Measurements from ENCODE around the gene EDN2.

Gene EDN2

DNA sequence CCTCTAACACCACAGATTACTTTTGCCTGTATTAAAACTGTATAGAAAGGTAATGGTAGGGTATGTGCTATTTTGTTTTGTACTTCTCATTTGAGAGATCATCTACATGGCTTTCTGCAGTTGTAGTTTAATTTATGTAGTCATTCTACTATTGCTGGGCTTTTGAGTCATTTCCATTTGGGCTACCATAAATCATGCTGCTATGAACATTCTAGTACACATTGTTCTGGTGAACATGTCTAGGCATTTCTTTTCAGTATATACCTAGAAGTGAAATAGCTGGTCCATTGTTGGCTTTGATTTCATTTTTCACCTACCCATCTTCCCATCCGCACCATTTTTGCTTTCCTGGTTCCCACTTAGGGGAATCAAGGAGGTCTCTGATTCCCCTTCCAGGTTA, 18.7 kb downstream of the EDN2 start:
- DNase-seq (ENCODE audit: low read depth, low spot score), result no peak

- no peak for DNase-seq (ENCODE audit: low read depth, low spot score)
Measured at GRCh38 chr1:41464885-41465284, 19.6 kb downstream of the EDN2 start.

GRCh38 chr1:41463516-41463915, 21.0 kb downstream of the EDN2 start:
- DNase-seq (ENCODE audit: low read depth, low spot score), result no peak

GRCh38 chr1:41462680-41463004, 21.8 kb downstream of the EDN2 start:
- no peak for DNase-seq (ENCODE audit: low read depth, low spot score)

- peak; percentile 81 for DNase-seq (ENCODE audit: low read depth, low spot score)
Measured at GRCh38 chr1:41461790-41462679, 22.4 kb downstream of the EDN2 start.

GRCh38 chr1:41456847-41457540, 27.5 kb downstream of the EDN2 start:
- DNase-seq (ENCODE audit: low read depth, low spot score), result peak; percentile 38

DNA sequence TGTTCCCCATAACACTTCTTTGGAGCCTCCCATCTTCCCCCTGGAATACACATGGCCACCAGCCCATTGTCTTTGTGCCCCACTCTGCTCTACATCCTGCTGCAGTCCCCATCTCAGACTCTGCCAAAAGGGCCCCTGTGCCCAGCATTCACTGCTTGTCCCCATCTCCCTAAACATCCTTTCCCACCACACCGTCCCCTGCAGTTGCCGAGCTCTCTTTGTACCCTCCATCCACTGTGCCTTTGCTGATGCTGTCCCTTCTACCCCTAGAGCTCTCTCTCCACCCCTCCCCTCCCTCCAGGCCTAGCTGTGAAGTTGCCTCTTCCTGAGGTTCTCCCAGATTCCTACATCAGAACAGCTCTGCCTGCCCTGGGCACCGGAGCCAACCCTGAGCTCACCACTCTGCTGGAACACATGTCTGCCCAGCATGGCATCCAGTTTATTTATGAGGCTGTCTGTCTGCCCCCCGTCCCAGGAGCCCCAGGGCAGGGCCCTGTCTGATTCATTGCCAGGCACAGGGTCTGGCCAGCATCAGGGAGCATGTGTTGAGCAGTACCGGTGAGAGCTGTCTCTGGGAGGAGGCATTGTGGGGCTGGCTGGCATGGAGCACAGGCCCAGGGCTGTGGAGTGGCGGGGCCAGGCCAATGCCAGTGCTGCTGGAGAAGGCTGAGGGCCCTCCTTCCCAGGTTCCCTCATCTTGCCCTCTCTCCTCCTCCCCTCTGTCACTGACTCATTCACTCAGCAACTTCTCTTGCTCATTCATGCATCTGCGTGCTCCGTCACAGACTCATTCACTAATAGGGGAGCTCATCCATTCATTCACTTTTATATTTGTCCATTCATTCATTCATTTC, 28.8 kb downstream of the EDN2 start:
- peak; percentile 86 for DNase-seq (ENCODE audit: low read depth, low spot score)

GRCh38 chr1:41454406-41454805, 30.1 kb downstream of the EDN2 start:
- DNase-seq (ENCODE audit: low read depth, low spot score), result peak; percentile 62

- DNase-seq (ENCODE audit: low read depth, low spot score), result no peak
Measured at GRCh38 chr1:41452704-41453290, 31.7 kb downstream of the EDN2 start.

DNA sequence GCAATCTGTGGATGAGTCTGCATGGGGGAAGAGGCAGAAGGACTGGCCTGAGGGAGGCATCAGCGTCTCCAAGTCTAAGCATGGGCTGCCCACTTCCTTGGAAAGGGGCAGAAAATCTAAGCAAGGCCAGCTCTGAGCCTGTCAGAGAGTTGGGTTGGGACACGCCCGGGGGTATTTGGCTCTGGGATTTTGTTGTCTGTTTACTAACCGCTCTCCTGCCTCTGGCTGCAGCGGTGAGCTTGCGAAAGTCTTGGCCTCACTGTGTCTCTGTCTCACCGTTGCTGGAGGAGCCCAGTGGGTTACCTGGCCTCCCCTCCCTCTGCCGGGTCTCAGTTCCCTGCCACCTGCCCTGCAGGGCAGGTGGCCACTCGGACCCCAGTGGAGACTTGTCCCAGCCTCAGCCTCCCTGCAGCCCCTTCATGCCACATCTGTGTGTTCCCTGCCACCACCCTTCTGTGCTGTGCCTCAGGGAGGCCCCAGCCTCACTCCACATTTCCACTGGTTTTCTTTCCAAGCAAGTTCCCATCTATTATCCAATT, 33.7 kb downstream of the EDN2 start:
- no peak for DNase-seq (ENCODE audit: low read depth, low spot score)

- no peak for DNase-seq (ENCODE audit: low read depth, low spot score)
Measured at GRCh38 chr1:41449326-41449921, 35.1 kb downstream of the EDN2 start.

GRCh38 chr1:41448821-41449220, 35.7 kb downstream of the EDN2 start:
- no peak for DNase-seq (ENCODE audit: low read depth, low spot score)

DNA sequence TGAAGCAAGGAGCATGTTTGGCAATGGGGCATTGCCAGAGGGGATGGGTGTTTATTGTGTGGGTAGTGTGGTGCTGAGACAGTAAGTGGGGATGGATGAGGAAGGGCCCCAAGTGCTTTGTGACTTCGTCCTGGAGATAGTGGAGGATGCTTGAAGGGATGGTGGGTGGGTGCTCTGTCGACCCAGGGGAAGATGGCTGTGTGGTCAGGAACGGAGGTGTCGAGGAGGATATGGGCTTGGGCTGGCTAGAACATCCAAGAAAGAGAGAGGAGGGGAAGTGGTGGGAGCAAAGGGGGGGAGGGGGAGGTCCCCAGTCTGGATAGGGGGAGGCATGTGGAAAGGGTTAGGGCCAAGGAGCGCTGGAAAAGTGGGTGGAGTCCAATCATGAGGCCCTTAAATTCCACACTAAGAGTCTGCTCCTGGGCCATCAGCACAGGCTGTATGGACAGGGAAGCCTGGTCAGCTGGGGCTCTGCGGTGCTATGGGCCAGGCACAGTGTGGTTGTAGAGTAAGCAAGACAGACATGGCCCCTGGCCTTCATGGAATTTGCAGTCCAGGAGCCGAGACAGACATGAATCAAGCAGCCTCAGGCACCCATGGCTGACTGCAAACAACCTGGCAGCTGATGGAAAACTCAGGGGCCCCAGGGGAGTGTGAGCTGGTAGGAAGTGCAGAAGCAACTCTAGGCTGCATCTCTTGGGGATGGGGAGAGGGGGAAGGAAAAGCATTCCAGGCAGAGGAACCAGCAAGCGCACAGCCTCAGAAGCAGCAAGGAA, 36.3 kb downstream of the EDN2 start:
- no peak for DNase-seq (ENCODE audit: low read depth, low spot score)

- no peak for DNase-seq (ENCODE audit: low read depth, low spot score)
Measured at GRCh38 chr1:41446851-41447610, 37.5 kb downstream of the EDN2 start.

DNA sequence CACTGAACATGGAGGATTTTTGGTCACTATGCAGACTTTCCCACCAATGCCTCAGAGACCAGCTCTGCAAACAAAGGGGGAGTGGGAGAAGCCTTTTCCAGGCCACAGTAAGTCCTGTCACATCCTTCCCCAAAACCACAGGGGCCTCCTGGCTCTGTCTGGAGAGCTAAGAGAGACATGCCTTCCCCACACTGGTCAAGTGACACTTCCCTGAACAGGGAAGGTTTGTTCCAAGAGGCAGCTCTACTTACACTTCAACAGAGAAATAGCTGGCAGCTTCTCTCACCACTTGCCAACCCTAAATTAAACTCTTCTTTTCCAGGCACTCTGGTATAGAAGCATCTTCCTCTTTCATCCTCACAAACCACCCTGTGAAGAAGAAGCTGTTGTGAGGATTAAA, 39.7 kb downstream of the EDN2 start:
- DNase-seq (ENCODE audit: low read depth, low spot score), result no peak

GRCh38 chr1:41444246-41444645, 40.2 kb downstream of the EDN2 start:
- no peak for DNase-seq (ENCODE audit: low read depth, low spot score)

- no peak for DNase-seq (ENCODE audit: low read depth, low spot score)
Measured at GRCh38 chr1:41442697-41443251, 41.7 kb downstream of the EDN2 start.

DNA sequence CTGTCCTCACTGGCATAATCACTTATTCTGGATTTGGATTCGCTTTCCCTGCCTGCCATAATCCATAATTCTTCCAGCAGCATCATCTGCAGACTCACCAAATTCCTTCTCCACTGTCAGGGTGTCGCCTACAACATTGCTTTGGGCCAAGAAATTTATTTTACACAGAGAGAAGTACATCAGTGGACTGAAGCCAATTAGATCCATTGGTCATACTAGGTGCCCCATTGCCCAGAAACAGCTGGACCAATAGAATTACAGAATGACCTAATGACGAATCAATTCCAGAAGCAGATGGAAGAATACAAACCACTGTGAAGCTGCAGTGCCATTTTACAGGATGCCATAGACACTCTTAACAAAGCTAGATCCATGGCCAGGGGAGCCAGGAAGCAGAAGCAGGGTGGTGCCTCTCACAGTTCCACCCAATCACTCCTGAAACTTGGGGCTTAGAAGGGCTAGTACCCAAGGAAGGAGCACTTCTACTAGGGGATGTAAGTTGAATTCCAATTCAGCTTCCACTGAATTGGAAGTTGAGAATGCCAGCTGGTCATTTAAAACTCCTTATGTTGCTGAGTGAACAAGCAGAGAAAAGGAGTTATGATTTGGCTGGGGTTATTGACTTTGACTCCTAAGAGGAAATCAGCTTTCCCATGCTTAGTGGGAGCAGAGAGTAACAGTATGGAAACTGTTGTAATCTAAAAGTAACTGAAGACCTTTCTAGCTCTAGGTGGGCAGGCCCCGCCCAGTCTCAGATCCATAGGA, 44.0 kb downstream of the EDN2 start:
- DNase-seq (ENCODE audit: low read depth, low spot score), result no peak

GRCh38 chr1:41439234-41439633, 45.2 kb downstream of the EDN2 start:
- DNase-seq (ENCODE audit: low read depth, low spot score), result no peak

Measured in astrocyte of the hippocampus (primary cell).